Stimulated activated CD8-positive, alpha-beta memory T cell treated with anti-CD3 and anti-CD28 coated beads, Interleukin-15, amount 100 ng/mL, for 48 hours (primary cell): ENCODE results near the gene AMER3.
A peak's percentile ranks its signal among the peaks of the same experiment; 100 is the strongest.

Source experiments
- DNase-seq, 2 donors: peaks; one replicate each; pipeline ENCODE4 v3.0.0-alpha.2; 2020; ENCODE audit warnings: low read depth in 2 of 2

AMER3 gene

GRCh38 chr2:130778781-130779180 lies 23.4 kb downstream of the AMER3 start:
- DNase-seq, result no peak

GRCh38 chr2:130785466-130786055 lies 30.2 kb downstream of the AMER3 start:
- DNase-seq, result no peak

- DNase-seq, result no peak
These were observed 30.7 kb downstream of the AMER3 start for GRCh38 chr2:130786076-130786475.

- DNase-seq, result no peak
These were observed 32.5 kb downstream of the AMER3 start for GRCh38 chr2:130787841-130788240.

- no peak for DNase-seq
These were observed 35.0 kb downstream of the AMER3 start for GRCh38 chr2:130790312-130790711.

- DNase-seq, result no peak
These were observed 35.7 kb downstream of the AMER3 start for GRCh38 chr2:130790804-130791616.

- DNase-seq, result no peak
These were observed 36.2 kb downstream of the AMER3 start for GRCh38 chr2:130791617-130791939.

GRCh38 chr2:130795431-130795830 lies 40.1 kb downstream of the AMER3 start:
- DNase-seq, result no peak

- DNase-seq, result peak; percentile 11 to 22
These were observed 41.0 kb downstream of the AMER3 start for GRCh38 chr2:130796290-130796689.

- peak; percentile 84 to 86 for DNase-seq
These were observed 42.4 kb downstream of the AMER3 start for GRCh38 chr2:130797493-130798435.

GRCh38 chr2:130798472-130799218 lies 43.3 kb downstream of the AMER3 start:
- no peak for DNase-seq

GRCh38 chr2:130799295-130799694 lies 44.0 kb downstream of the AMER3 start:
- DNase-seq, result no peak

GRCh38 chr2:130805613-130806012 lies 50.3 kb downstream of the AMER3 start:
- no peak for DNase-seq

GRCh38 chr2:130806370-130806769 lies 51.0 kb downstream of the AMER3 start:
- DNase-seq, result no peak

GRCh38 chr2:130807659-130808385 lies 52.5 kb downstream of the AMER3 start:
- no peak for DNase-seq

GRCh38 chr2:130808482-130809268 lies 53.3 kb downstream of the AMER3 start:
- no peak for DNase-seq

GRCh38 chr2:130810490-130810889 lies 55.1 kb downstream of the AMER3 start:
- no peak for DNase-seq

- no peak for DNase-seq
These were observed 58.4 kb downstream of the AMER3 start for GRCh38 chr2:130813722-130814121.

- DNase-seq, result no peak
These were observed 59.8 kb downstream of the AMER3 start for GRCh38 chr2:130814931-130815680.
